Endothelial cell of umbilical vein (primary cell): ENCODE measurements around the gene TENT5C.

Experiments used
- FOS ChIP-seq: IDR thresholded peaks from 2 replicates; pipeline ENCODE4 v1.6.1; 2011; ENCODE audit warnings: mild to moderate bottlenecking, low read length, moderate library complexity, borderline replicate concordance; ENCODE audit not compliant: insufficient read depth
- MYC ChIP-seq: IDR thresholded peaks from one replicate; pipeline ENCODE4 v1.6.1; 2011; ENCODE audit warnings: mild to moderate bottlenecking, low read depth, low read length
- POLR2A ChIP-seq: IDR thresholded peaks from 2 replicates; pipeline ENCODE4 v1.6.1; 2012; ENCODE audit warnings: low read depth, mild to moderate bottlenecking, control low read depth, low read length
- TF ChIP-seq, protein P1 (sequence below), 2 donors: IDR thresholded peaks; 1 replicate in 1 of 2; 2 replicates in 1 of 2; pipeline ENCODE4 v1.5.1; 2011; ENCODE audit warnings: low read length in 2 of 2, mild to moderate bottlenecking in 2 of 2, moderate library complexity in 2 of 2, control low read depth in 1 of 2, inconsistent platforms in 1 of 2, low read depth in 1 of 2; ENCODE audit not compliant: insufficient read depth in 1 of 2; ENCODE audit errors: extremely low read depth in 1 of 2

DNA sequence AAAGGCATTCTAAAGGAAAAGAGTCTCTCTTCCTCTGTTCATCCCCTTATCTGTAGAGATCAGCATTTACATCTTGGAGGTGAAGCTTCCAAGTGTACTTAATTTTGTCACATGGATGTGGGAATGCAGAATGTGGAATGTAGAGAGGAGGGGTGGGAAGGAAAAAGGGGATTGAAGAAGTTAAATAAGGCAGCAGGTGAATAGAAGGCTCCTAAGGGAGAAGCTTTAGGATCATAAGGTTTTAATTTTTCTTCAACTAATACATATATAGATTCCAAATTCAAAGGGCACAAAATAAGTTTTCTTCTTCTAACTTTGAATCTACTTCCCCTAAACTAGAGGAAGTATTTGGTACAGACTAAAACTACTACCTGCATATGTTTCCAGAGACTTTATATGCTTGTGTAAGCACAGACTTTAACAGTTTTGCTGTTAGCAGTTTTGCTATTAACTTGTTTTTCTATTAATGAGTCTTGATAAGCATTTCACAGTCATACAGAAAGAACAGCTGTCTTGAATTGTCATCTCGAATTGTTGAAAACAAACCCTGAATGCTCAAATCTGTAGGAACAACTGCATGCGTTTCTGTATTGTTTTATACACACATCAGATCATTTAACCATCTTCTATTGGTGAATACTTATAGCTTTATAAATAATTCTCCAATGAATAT is 12.7 kb downstream of the TENT5C start:
- TF ChIP-seq, protein P1, sequence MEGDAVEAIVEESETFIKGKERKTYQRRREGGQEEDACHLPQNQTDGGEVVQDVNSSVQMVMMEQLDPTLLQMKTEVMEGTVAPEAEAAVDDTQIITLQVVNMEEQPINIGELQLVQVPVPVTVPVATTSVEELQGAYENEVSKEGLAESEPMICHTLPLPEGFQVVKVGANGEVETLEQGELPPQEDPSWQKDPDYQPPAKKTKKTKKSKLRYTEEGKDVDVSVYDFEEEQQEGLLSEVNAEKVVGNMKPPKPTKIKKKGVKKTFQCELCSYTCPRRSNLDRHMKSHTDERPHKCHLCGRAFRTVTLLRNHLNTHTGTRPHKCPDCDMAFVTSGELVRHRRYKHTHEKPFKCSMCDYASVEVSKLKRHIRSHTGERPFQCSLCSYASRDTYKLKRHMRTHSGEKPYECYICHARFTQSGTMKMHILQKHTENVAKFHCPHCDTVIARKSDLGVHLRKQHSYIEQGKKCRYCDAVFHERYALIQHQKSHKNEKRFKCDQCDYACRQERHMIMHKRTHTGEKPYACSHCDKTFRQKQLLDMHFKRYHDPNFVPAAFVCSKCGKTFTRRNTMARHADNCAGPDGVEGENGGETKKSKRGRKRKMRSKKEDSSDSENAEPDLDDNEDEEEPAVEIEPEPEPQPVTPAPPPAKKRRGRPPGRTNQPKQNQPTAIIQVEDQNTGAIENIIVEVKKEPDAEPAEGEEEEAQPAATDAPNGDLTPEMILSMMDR (IDR thresholded peaks at IDR 0.05; ENCODE audit: extremely low read depth in 1 of 2, insufficient read depth in 1 of 2, low read depth in 1 of 2, low read length in 2 of 2), result no peak
- no peak for TF ChIP-seq FOS
- no peak for TF ChIP-seq MYC
- no peak for TF ChIP-seq POLR2A
